DOHH2 (cell line): ENCODE data around the gene RPTOR.

Source experiments
- CTCF ChIP-seq: fragments of 200-600 bp; sonication (generic); IDR thresholded peaks from one replicate; pipeline ENCODE4 v1.5.1; 2014; ENCODE audit warnings: antibody characterized with exemption, mild to moderate bottlenecking, low read depth, low read length; ENCODE audit not compliant: poor library complexity, severe bottlenecking
- EZH2phosphoT487 ChIP-seq: fragments of 200-600 bp; sonication (generic); IDR thresholded peaks from 2 replicates; pipeline ENCODE4 v1.6.1; 2017; ENCODE audit warnings: borderline replicate concordance, mild to moderate bottlenecking, antibody characterized with exemption, low read length, moderate library complexity, mixed read lengths

DNA sequence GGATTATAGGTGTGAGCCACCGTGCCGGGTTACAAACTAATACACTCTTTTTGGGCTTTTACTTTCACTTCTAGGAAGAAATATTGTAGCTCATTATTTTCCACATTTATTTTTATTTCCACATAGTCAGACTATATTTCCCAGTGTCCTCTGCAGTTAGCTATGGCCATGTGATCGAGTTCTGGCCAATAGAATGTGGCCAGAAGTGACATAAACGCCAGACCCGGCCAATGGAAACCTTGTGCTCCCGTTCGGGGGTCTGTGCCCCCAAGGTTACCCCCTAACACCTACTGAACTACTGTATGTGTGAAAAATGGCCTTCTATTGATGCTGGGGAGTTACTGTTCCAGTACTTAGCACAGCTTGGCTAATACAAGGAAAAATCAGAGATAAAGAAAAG lies 13.2 kb upstream of the RPTOR start:
- TF ChIP-seq EZH2phosphoT487 (no peak), CTCF (no peak)
